GM19238 (cell line): ENCODE data around the gene LAMA2.

Experiments used
- DNase-seq: peaks from one replicate; pipeline ENCODE4 v3.0.0; 2011; ENCODE audit warnings: low spot score; ENCODE audit not compliant: insufficient read length

Gene LAMA2

GRCh38 chr6:129360682-129360955 lies 477.7 kb downstream of the LAMA2 start:
- no peak for DNase-seq

GRCh38 chr6:129364037-129364436 lies 481.1 kb downstream of the LAMA2 start:
- DNase-seq = no peak

GRCh38 chr6:129364767-129365166 lies 481.8 kb downstream of the LAMA2 start:
- no peak for DNase-seq

- no peak for DNase-seq
Measured at GRCh38 chr6:129368076-129368475, 485.1 kb downstream of the LAMA2 start.

GRCh38 chr6:129368970-129369369 lies 486.0 kb downstream of the LAMA2 start:
- DNase-seq = no peak

- no peak for DNase-seq
Measured at GRCh38 chr6:129369737-129370136, 486.8 kb downstream of the LAMA2 start.

GRCh38 chr6:129370268-129370916 lies 487.5 kb downstream of the LAMA2 start:
- DNase-seq = no peak

GRCh38 chr6:129381885-129382284 lies 498.9 kb downstream of the LAMA2 start:
- DNase-seq = no peak

- no peak for DNase-seq
Measured at GRCh38 chr6:129382916-129383315, 500.0 kb downstream of the LAMA2 start.

GRCh38 chr6:129385117-129385516 lies 502.2 kb downstream of the LAMA2 start:
- no peak for DNase-seq

- DNase-seq = no peak
Measured at GRCh38 chr6:129390900-129391299, 508.0 kb downstream of the LAMA2 start.

GRCh38 chr6:129393654-129394053 lies 510.7 kb downstream of the LAMA2 start:
- no peak for DNase-seq

GRCh38 chr6:129398764-129399163 lies 515.8 kb downstream of the LAMA2 start:
- DNase-seq = no peak

GRCh38 chr6:129402244-129402643 lies 519.3 kb downstream of the LAMA2 start:
- DNase-seq = no peak

GRCh38 chr6:129411092-129411491 lies 528.2 kb downstream of the LAMA2 start:
- no peak for DNase-seq

- no peak for DNase-seq
Measured at GRCh38 chr6:129416337-129416990, 533.5 kb downstream of the LAMA2 start.

- no peak for DNase-seq
Measured at GRCh38 chr6:129417416-129418086, 534.6 kb downstream of the LAMA2 start.

GRCh38 chr6:129419324-129419723 lies 536.4 kb downstream of the LAMA2 start:
- no peak for DNase-seq

GRCh38 chr6:129426343-129426742 lies 543.4 kb downstream of the LAMA2 start:
- DNase-seq = no peak

- DNase-seq = no peak
Measured at GRCh38 chr6:129429956-129430355, 547.0 kb downstream of the LAMA2 start.

- no peak for DNase-seq
Measured at GRCh38 chr6:129432738-129433137, 549.8 kb downstream of the LAMA2 start.

- no peak for DNase-seq
Measured at GRCh38 chr6:129434091-129434490, 551.2 kb downstream of the LAMA2 start.

GRCh38 chr6:129440691-129441090 lies 557.8 kb downstream of the LAMA2 start:
- no peak for DNase-seq
